HCT116 (cell line): ENCODE measurements around the gene CDKL2. TPM values are rescaled to one million over a fixed set of nuclear protein-coding genes. Genes with fewer than 3 reads are reported as not detected.

Source experiments
- ATAC-seq: fragments of 200-7000 bp; cut with Tn5 transposase; 2 replicates; pipeline ENCODE4 v1.9.1; 2020; ENCODE audit warnings: mild to moderate bottlenecking, moderate library complexity
- BruUV-seq: library from RNA; stranded (reverse); fragments of 400-500 nt; replicated peaks from 2 replicates; lab custom pipeline; 2021; lab: Mats Ljungman, UMichigan
- CTCF ChIA-PET: fragments of 300-600 bp; sonication (Branson Sonifier 250); formaldehyde crosslinking; loops from one replicate; lab custom pipeline; 2021; ENCODE audit warnings: antibody characterized with exemption; lab: Charles Lee
- POLR2A ChIA-PET: fragments of 300-600, 350-600 bp; sonication (Branson Sonifier 250); formaldehyde crosslinking; loops from one replicate; lab custom pipeline; 2021; ENCODE audit warnings: antibody characterized with exemption; lab: Charles Lee
- RAD21 ChIA-PET, 2 experiments: fragments of 300-600 bp; sonication (Branson Sonifier 250); formaldehyde crosslinking; loops; one replicate each; lab custom pipeline; 2023; ENCODE audit warnings: low total read pairs in 2 of 2; ENCODE audit not compliant: uncharacterized antibody in 2 of 2, unreplicated experiment in 2 of 2, low non-redundant PET in 1 of 2; lab: Charles Lee
- DNase-seq: peaks from one replicate; pipeline ENCODE4 v3.0.0-alpha.2; 2010; ENCODE audit warnings: low read depth, low spot score
- H2AFZ ChIP-seq: fragments of 200-600 bp; shearing (Covaris generic), sonication (generic); 2 replicates; pipeline ENCODE4 v1.6.1; 2017; ENCODE audit warnings: low read depth, mixed run types, mixed read lengths, antibody characterized with exemption, low read length; ENCODE audit not compliant: poor library complexity, severe bottlenecking
- H3K27ac ChIP-seq: 2 replicates; pipeline ENCODE4 v1.5.1; 2012; ENCODE audit warnings: low read depth, low read length
- H3K27me3 ChIP-seq: fragments of 200-600 bp; sonication (generic); 2 replicates; pipeline ENCODE4 v1.6.1; 2016; ENCODE audit warnings: mixed run types, low read length, mixed read lengths; ENCODE audit not compliant: insufficient read depth
- H3K36me3 ChIP-seq, 2 experiments: fragments of 200-500 bp in 1 of 2; fragments of 200-600 bp in 1 of 2; sonication (Bioruptor generic) in 1 of 2; sonication (generic) in 1 of 2; 2 replicates each; pipeline versions ENCODE4 v1.5.1 to v1.6.1; 2014 to 2016; ENCODE audit warnings: low read length in 2 of 2, inconsistent platforms in 1 of 2, mixed read lengths in 1 of 2, mixed run types in 1 of 2; ENCODE audit not compliant: insufficient read depth in 2 of 2, control insufficient read depth in 1 of 2
- H3K4me1 ChIP-seq, 2 experiments: fragments of 200-600 bp in 1 of 2; sonication (generic) in 1 of 2; 2 replicates each; pipeline versions ENCODE4 v1.5.1 to v1.6.1; 2012 to 2017; ENCODE audit warnings: low read length in 2 of 2, inconsistent platforms in 1 of 2, mild to moderate bottlenecking in 1 of 2, mixed read lengths in 1 of 2, mixed run types in 1 of 2, moderate library complexity in 1 of 2; ENCODE audit not compliant: insufficient read depth in 2 of 2, control insufficient read depth in 1 of 2
- H3K4me2 ChIP-seq: fragments of 200-600 bp; sonication (generic); 2 replicates; pipeline ENCODE4 v1.6.1; 2017; ENCODE audit warnings: mixed run types, low read length, mixed read lengths
- H3K4me3 ChIP-seq, 2 experiments: fragments of 200-600 bp in 1 of 2; sonication (generic) in 1 of 2; replicated peaks in 1 of 2; 2 replicates each; pipeline ENCODE4 v1.5.1; 2011 to 2016; ENCODE audit warnings: low read length in 2 of 2, control low read depth in 1 of 2, low read depth in 1 of 2, mild to moderate bottlenecking in 1 of 2, mixed read lengths in 1 of 2, mixed run types in 1 of 2
- H3K79me2 ChIP-seq: fragments of 200-600 bp; sonication (generic); 2 replicates; pipeline ENCODE4 v1.6.1; 2017; ENCODE audit warnings: mild to moderate bottlenecking, mixed run types, low read length, moderate library complexity, mixed read lengths; ENCODE audit not compliant: insufficient read depth
- H3K9ac ChIP-seq: fragments of 200-600 bp; sonication (generic); 2 replicates; pipeline ENCODE4 v1.6.1; 2016; ENCODE audit warnings: low read length, mixed read lengths
- H3K9me2 ChIP-seq: fragments of 200-600 bp; sonication (generic), shearing (Covaris generic); 2 replicates; pipeline ENCODE4 v1.6.1; 2017; ENCODE audit warnings: mixed run types, mild to moderate bottlenecking, moderate library complexity; ENCODE audit not compliant: insufficient read depth
- H3K9me3 ChIP-seq, 2 experiments: fragments of 200-500 bp in 1 of 2; fragments of 200-600 bp in 1 of 2; sonication (Bioruptor generic) in 1 of 2; sonication (generic) in 1 of 2; 2 replicates each; pipeline ENCODE4 v1.6.1; 2014 to 2017; ENCODE audit warnings: low read length in 2 of 2, mixed read lengths in 2 of 2, inconsistent platforms in 1 of 2, low read depth in 1 of 2, mild to moderate bottlenecking in 1 of 2, mixed run types in 1 of 2, moderate library complexity in 1 of 2; ENCODE audit not compliant: control insufficient read depth in 1 of 2, insufficient read depth in 1 of 2
- H4K20me1 ChIP-seq: fragments of 200-600 bp; sonication (generic), shearing (Covaris generic); 2 replicates; pipeline ENCODE4 v1.6.1; 2017; ENCODE audit warnings: mixed run types, mild to moderate bottlenecking, moderate library complexity; ENCODE audit not compliant: insufficient read depth
- CEBPB ChIP-seq: IDR thresholded peaks from 2 replicates; pipeline ENCODE4 v1.6.1; 2012; ENCODE audit warnings: low read depth
- JUND ChIP-seq: IDR thresholded peaks from 2 replicates; pipeline ENCODE4 v1.6.1; 2012
- SRF ChIP-seq: IDR thresholded peaks from 2 replicates; pipeline ENCODE4 v1.6.1; 2012; ENCODE audit warnings: low read depth
- YY1 ChIP-seq: IDR thresholded peaks from 2 replicates; pipeline ENCODE4 v1.6.1; 2011; ENCODE audit warnings: low read length, low read depth, moderate library complexity, mild to moderate bottlenecking; ENCODE audit not compliant: insufficient replicate concordance; ENCODE audit errors: extremely low read depth
- intact Hi-C: fragments of 100-400 bp; cut with micrococcal nuclease; formaldehyde crosslinking; loops from 2 replicates; pipeline ENCODE4 v1.10.0; 2022
- total RNA-seq: library from RNA; stranded (reverse); gene quantifications from one replicate; pipeline ENCODE4 v1.2.1, GENCODE V29; 2021; ENCODE audit not compliant: unreplicated experiment
- TF ChIP-seq, protein P1 (sequence below): IDR thresholded peaks from 2 replicates; pipeline ENCODE4 v1.6.1; 2011; ENCODE audit warnings: mild to moderate bottlenecking, low read length, moderate library complexity; ENCODE audit not compliant: insufficient replicate concordance; ENCODE audit errors: extremely low read depth
- TF ChIP-seq, protein P2 (sequence below), 3 experiments: fragments of 200-600 bp in 1 of 3; sonication (generic) in 1 of 3; IDR thresholded peaks in 2 of 3; conservative IDR thresholded peaks in 1 of 3; 2 replicates each; pipeline ENCODE4 v1.5.1; 2012 to 2017; ENCODE audit warnings: low read depth in 2 of 3, low read length in 2 of 3, antibody characterized with exemption in 1 of 3, borderline replicate concordance in 1 of 3, control low read depth in 1 of 3, mild to moderate bottlenecking in 1 of 3, mixed read lengths in 1 of 3, mixed run types in 1 of 3, moderate library complexity in 1 of 3; ENCODE audit not compliant: insufficient read depth in 1 of 3
- TF ChIP-seq, protein P3 (sequence below): IDR thresholded peaks from 2 replicates; pipeline ENCODE4 v1.6.1; 2012

The CDKL2 gene
- total RNA-seq, 1 experiment from 2014 or later = 1.2 TPM

DNA sequence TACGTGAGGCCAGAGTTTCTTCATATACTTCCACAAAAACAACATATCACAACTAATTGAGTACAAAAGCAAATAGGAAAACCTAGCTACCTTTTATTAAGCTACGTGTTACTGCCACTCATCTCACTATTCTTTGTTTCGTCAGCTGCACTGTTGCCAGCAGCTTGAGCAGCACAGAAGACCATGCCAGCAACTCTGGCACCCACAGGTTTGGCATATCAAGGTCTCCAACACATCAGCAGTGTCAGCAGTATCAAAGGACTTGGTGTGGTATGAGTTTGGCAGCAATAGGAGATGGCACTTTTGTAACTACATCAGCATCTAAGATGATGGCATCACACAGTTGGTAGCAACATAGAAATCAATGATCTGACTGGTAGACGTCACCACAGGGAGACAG lies 30.7 kb downstream of the CDKL2 start:
- Histone ChIP-seq H2AFZ (no peak overlapping the region), H3K9ac (no peak overlapping the region), H3K4me1 (no peaks in the 10 kb centered on the region), H3K9me2 (no peaks in the 10 kb centered on the region; the same call in 1 of the 2 replicates), H3K27me3 (no peaks in the 10 kb centered on the region), H3K27ac (no peak overlapping the region), H3K36me3 (no peaks in the 10 kb centered on the region), H3K4me2 (no peak overlapping the region), H3K9me3 (no peaks in the 10 kb centered on the region), H3K79me2 (no peaks in the 10 kb centered on the region), H4K20me1 (no peaks in the 10 kb centered on the region), H3K4me3 (no peak overlapping the region)
- TF ChIP-seq CEBPB (no peak), YY1 (no peak), SRF (no peak), JUND (no peak)
- TF ChIP-seq, protein P1, sequence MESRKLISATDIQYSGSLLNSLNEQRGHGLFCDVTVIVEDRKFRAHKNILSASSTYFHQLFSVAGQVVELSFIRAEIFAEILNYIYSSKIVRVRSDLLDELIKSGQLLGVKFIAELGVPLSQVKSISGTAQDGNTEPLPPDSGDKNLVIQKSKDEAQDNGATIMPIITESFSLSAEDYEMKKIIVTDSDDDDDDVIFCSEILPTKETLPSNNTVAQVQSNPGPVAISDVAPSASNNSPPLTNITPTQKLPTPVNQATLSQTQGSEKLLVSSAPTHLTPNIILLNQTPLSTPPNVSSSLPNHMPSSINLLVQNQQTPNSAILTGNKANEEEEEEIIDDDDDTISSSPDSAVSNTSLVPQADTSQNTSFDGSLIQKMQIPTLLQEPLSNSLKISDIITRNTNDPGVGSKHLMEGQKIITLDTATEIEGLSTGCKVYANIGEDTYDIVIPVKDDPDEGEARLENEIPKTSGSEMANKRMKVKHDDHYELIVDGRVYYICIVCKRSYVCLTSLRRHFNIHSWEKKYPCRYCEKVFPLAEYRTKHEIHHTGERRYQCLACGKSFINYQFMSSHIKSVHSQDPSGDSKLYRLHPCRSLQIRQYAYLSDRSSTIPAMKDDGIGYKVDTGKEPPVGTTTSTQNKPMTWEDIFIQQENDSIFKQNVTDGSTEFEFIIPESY = no peak
- TF ChIP-seq, protein P2, sequence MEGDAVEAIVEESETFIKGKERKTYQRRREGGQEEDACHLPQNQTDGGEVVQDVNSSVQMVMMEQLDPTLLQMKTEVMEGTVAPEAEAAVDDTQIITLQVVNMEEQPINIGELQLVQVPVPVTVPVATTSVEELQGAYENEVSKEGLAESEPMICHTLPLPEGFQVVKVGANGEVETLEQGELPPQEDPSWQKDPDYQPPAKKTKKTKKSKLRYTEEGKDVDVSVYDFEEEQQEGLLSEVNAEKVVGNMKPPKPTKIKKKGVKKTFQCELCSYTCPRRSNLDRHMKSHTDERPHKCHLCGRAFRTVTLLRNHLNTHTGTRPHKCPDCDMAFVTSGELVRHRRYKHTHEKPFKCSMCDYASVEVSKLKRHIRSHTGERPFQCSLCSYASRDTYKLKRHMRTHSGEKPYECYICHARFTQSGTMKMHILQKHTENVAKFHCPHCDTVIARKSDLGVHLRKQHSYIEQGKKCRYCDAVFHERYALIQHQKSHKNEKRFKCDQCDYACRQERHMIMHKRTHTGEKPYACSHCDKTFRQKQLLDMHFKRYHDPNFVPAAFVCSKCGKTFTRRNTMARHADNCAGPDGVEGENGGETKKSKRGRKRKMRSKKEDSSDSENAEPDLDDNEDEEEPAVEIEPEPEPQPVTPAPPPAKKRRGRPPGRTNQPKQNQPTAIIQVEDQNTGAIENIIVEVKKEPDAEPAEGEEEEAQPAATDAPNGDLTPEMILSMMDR (IDR thresholded peaks at IDR 0.05 in 2 of 3, conservative IDR thresholded peaks at IDR 0.05 in 1 of 3; ENCODE audit: borderline replicate concordance in 1 of 3, insufficient read depth in 1 of 3, low read depth in 2 of 3, low read length in 2 of 3) = no peak
- TF ChIP-seq, protein P3, sequence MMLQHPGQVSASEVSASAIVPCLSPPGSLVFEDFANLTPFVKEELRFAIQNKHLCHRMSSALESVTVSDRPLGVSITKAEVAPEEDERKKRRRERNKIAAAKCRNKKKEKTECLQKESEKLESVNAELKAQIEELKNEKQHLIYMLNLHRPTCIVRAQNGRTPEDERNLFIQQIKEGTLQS = no peak
- intact Hi-C loops = no loop called here
- DNase-seq (no peak), ATAC-seq (no peak)
- POLR2A ChIA-PET = no interaction called here
- CTCF ChIA-PET = no interaction called here
- BruUV-seq = no TSS peak
- RAD21 ChIA-PET = no interaction called here
